ENCODE results near the gene NEURL3.

GRCh38 chr2:96534701-96535181 lies 29.6 kb upstream of the NEURL3 start:
- TF ChIP-seq POLR2A (IDR thresholded peaks at IDR 0.05; ENCODE audit: extremely low read depth, insufficient read length) (no peak), CTCF (IDR thresholded peaks at IDR 0.05; ENCODE audit: low read depth, low read length) (no peak), MYC (IDR thresholded peaks at IDR 0.05; ENCODE audit: low read depth, low read length) (no peak), MAX (IDR thresholded peaks at IDR 0.05; ENCODE audit: low read depth, low read length) (no peak)
